Small intestine (tissue), 7 donors: ENCODE results near the gene ITK. TPM values are rescaled to one million over a fixed set of nuclear protein-coding genes. Genes with fewer than 3 reads are reported as not detected.

Source experiments
- DNase-seq, 2 donors: peaks; one replicate each; pipeline versions ENCODE4 v3.0.0 to v3.0.0-alpha.2; 2013
- FAIRE-seq: peaks from 2 replicates; lab custom pipeline; 2012; peaks lifted over from hg19 to GRCh38; lab: Jason Lieb, UNC
- H3K27ac ChIP-seq, 3 donors: one replicate each; pipeline ENCODE4 v1.5.1; 2013; ENCODE audit warnings: low read length in 2 of 3, mild to moderate bottlenecking in 2 of 3, control low read depth in 1 of 3, inconsistent platforms in 1 of 3, low read depth in 1 of 3, moderate library complexity in 1 of 3
- H3K27me3 ChIP-seq, 3 donors: one replicate each; pipeline ENCODE4 v1.6.1; 2013; ENCODE audit warnings: low read length in 3 of 3, inconsistent platforms in 1 of 3; ENCODE audit not compliant: control insufficient read depth in 3 of 3, insufficient read depth in 3 of 3
- H3K36me3 ChIP-seq, 3 donors: one replicate each; pipeline ENCODE4 v1.6.1; 2013; ENCODE audit warnings: low read length in 3 of 3, inconsistent platforms in 1 of 3, low read depth in 1 of 3, mild to moderate bottlenecking in 1 of 3, moderate library complexity in 1 of 3; ENCODE audit not compliant: control insufficient read depth in 3 of 3, insufficient read depth in 2 of 3
- H3K4me1 ChIP-seq, 3 donors: one replicate each; pipeline ENCODE4 v1.6.1; 2013; ENCODE audit warnings: low read length in 2 of 3, inconsistent platforms in 1 of 3, low read depth in 1 of 3, mild to moderate bottlenecking in 1 of 3, moderate library complexity in 1 of 3; ENCODE audit not compliant: control insufficient read depth in 3 of 3, insufficient read depth in 2 of 3
- H3K4me3 ChIP-seq, 3 donors: one replicate each; pipeline ENCODE4 v1.5.1; 2013; ENCODE audit warnings: low read length in 3 of 3, control low read depth in 1 of 3, inconsistent platforms in 1 of 3, low read depth in 1 of 3, mild to moderate bottlenecking in 1 of 3, moderate library complexity in 1 of 3
- H3K9me3 ChIP-seq, 2 donors: one replicate each; pipeline ENCODE4 v1.6.1; 2013; ENCODE audit warnings: low read depth in 1 of 2, low read length in 1 of 2; ENCODE audit not compliant: control insufficient read depth in 2 of 2, insufficient read depth in 1 of 2
- WGBS, 3 donors: extraction: QIAGEN DNeasy Blood & Tissue Kit; methylation state at CpG; one replicate each; pipeline ENCODE4 v1.1.7; 2013; 5-methylcytosine and 5-hydroxymethylcytosine counted together
- polyA plus RNA-seq, 4 donors: library from polyadenylated mRNA; stranded (reverse) in 3 of 4; unstranded in 1 of 4; fragments of 200-250 nt in 3 of 4; fragments of 120-200 nt in 1 of 4; gene quantifications; one replicate each; pipeline versions ENCODE4 v1.2.1 to v1.2.3, GENCODE V29; 2013
- donor health status: healthy with polysubstance abuse.
- donor health status: control.
- donor health status: control.
- donor health status: Bipolar disorder and iron deficiency.
- donor health status: healthy.

Gene ITK
- polyA plus RNA-seq, 4 donors, result 0.67 to 2.7 (median 1.4) TPM

GRCh38 chr5:157301066-157301465 is 120.4 kb downstream of the ITK start:
- DNase-seq (no peak), FAIRE-seq (no peak)
- no peaks in the 10 kb centered on the region for H3K27me3 ChIP-seq
- H3K9me3 ChIP-seq, result no peaks in the 10 kb centered on the region
- no peak overlapping the region for H3K27ac ChIP-seq
- no peaks in the 10 kb centered on the region for H3K4me1 ChIP-seq
- H3K36me3 ChIP-seq, result peaks cover 0 to 19% (median 0%) of the 10 kb centered on the region in 3 donors
- no peak overlapping the region for H3K4me3 ChIP-seq

GRCh38 chr5:157303023-157303422 is 122.4 kb downstream of the ITK start:
- Histone ChIP-seq H3K9me3 (no peaks in the 10 kb centered on the region), H3K4me1 (no peaks in the 10 kb centered on the region), H3K27me3 (no peaks in the 10 kb centered on the region), H3K36me3 (peaks cover 0 to 17% (median 0%) of the 10 kb centered on the region in 3 donors), H3K4me3 (no peak overlapping the region), H3K27ac (no peak overlapping the region)
- no peak for FAIRE-seq
- DNase-seq, result no peak
- WGBS, 3 donors, result 94 to 96% (median 95%) methylated on average over 5 of the region's 5 CpGs

DNA sequence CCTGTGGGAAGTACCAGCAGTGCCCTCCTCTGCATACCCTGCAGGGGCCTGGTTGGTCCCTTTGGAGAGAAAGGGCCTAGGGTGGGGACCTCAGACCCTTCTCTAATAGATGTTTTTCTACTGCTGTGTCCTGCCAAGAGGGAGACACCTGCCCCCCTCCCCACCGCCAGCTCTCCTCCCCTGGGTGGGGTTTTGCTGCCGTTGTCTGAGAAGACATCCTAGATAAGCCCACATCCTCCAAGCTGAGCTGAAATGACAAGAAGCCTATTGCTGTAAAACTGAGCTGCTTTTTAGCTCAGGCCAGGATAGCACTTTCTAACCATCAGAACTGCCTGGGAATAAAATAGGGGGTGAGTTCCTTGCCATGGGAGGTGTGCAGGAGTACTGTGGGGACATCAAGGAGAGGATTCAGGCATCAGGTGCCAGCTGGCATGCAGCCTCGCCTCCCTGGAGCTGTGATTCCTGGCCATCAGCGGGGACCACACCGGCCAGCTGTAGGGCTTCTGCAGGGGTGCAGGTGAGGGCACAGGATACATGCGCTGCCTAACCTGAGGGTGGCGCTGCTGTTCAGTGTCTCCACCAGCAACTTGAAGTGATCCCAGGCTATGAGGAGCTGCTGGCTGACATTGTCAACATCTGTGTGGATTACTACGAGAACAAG is 123.2 kb downstream of the ITK start:
- H3K27me3 ChIP-seq, result no peaks in the 10 kb centered on the region
- FAIRE-seq (no peak), DNase-seq (no peak)
- no peak overlapping the region for H3K27ac ChIP-seq
- no peaks in the 10 kb centered on the region for H3K9me3 ChIP-seq
- no peaks in the 10 kb centered on the region for H3K4me1 ChIP-seq
- no peak overlapping the region for H3K4me3 ChIP-seq
- WGBS, 3 donors, result 71 to 88% (median 83%) methylated on average over 8 of the region's 8 CpGs
- peaks cover 0 to 17% (median 0%) of the 10 kb centered on the region in 3 donors for H3K36me3 ChIP-seq

Other genes with a start within 250 kb of the ITK start
- under 1 TPM in 2 of 4 donors, not detected in 2; 0.43 to 0.51 TPM for gene TIMD4, start 217.6 kb upstream of the ITK start, polyA plus RNA-seq
- 1 to 10 TPM in 1 of 4 donors, under 1 TPM in 1, not detected in 2; 0.10 to 1.4 TPM for gene HAVCR1, start 121.7 kb upstream of the ITK start, polyA plus RNA-seq
- gene HAVCR2, start 71.8 kb upstream of the ITK start, polyA plus RNA-seq, result 1 to 10 TPM in 3 of 4 donors, under 1 TPM in 1; 0.45 to 3.0 (median 2.0) TPM
- gene MED7, start 38.0 kb upstream of the ITK start, polyA plus RNA-seq, result 10 to 100 TPM in 3 of 4 donors, 1 to 10 TPM in 1; 7.8 to 16.0 (median 12.3) TPM
- not detected for gene GARIN3, start 14.6 kb upstream of the ITK start, polyA plus RNA-seq
- 10 to 100 TPM in 2 of 4 donors, 1 to 10 TPM in 2; 6.3 to 33.4 (median 10.3) TPM for gene CYFIP2, start 85.3 kb downstream of the ITK start, polyA plus RNA-seq